Calu3 (cell line): ENCODE measurements around the gene TMEM86B. TPM values are rescaled to one million over a fixed set of nuclear protein-coding genes. Genes with fewer than 3 reads are reported as not detected.

Experiments used
- BruUV-seq: library from RNA; stranded (reverse); fragments of 400-500 nt; replicated peaks from 2 replicates; lab custom pipeline; 2021; lab: Mats Ljungman, UMichigan
- CTCF ChIA-PET: fragments of 300-600 bp; sonication (Branson Sonifier 250); formaldehyde crosslinking; loops from one replicate; lab custom pipeline; 2022; ENCODE audit warnings: antibody characterized with exemption; lab: Charles Lee
- DNase-seq: peaks from one replicate; pipeline ENCODE4 v3.0.0; 2022
- H3K27ac Mint-ChIP-seq: one replicate; pipeline ENCODE4 v1.8.0; 2022; ENCODE audit warnings: mixed read lengths; ENCODE audit not compliant: unreplicated experiment
- H3K27me3 Mint-ChIP-seq: one replicate; pipeline ENCODE4 v1.8.0; 2022; ENCODE audit warnings: mixed read lengths; ENCODE audit not compliant: unreplicated experiment
- H3K36me3 Mint-ChIP-seq: one replicate; pipeline ENCODE4 v1.8.0; 2022; ENCODE audit warnings: mild to moderate bottlenecking, moderate library complexity, mixed read lengths; ENCODE audit not compliant: insufficient read depth, unreplicated experiment
- H3K4me1 Mint-ChIP-seq: one replicate; pipeline ENCODE4 v1.8.0; 2022; ENCODE audit warnings: mild to moderate bottlenecking, low read depth, mixed read lengths; ENCODE audit not compliant: unreplicated experiment
- H3K4me3 Mint-ChIP-seq: one replicate; pipeline ENCODE4 v1.8.0; 2022; ENCODE audit warnings: mild to moderate bottlenecking, low read depth, moderate library complexity, mixed read lengths; ENCODE audit not compliant: unreplicated experiment
- H3K9me3 Mint-ChIP-seq: one replicate; pipeline ENCODE4 v1.8.0; 2022; ENCODE audit warnings: low read depth, mixed read lengths; ENCODE audit not compliant: unreplicated experiment
- intact Hi-C: fragments of 100-400 bp; cut with micrococcal nuclease; formaldehyde crosslinking; loops from one replicate; pipeline ENCODE4 v1.10.0; 2022; ENCODE audit not compliant: unreplicated experiment
- total RNA-seq: library from RNA; stranded (reverse); gene quantifications from 2 replicates; pipeline ENCODE4 v1.2.3, GENCODE V29; 2022
- TF ChIP-seq, protein P1 (sequence below): fragments of 200-600 bp; IDR thresholded peaks from one replicate; pipeline ENCODE4 v1.8.0; 2022; ENCODE audit warnings: antibody characterized with exemption; ENCODE audit not compliant: unreplicated experiment

TMEM86B gene
- total RNA-seq, 1 experiment from 2014 or later: 14.3 TPM

GRCh38 chr19:55273978-55274707 lies 45.6 kb upstream of the TMEM86B start:
- Mint-ChIP-seq H3K4me1 (no peaks in the 10 kb centered on the region), H3K27me3 (no peaks in the 10 kb centered on the region), H3K9me3 (no peaks in the 10 kb centered on the region), H3K36me3 (peaks cover 55% of the 10 kb centered on the region), H3K4me3 (no peak overlapping the region), H3K27ac (no peak overlapping the region)
- no TSS peak for BruUV-seq
- TF ChIP-seq, protein P1, sequence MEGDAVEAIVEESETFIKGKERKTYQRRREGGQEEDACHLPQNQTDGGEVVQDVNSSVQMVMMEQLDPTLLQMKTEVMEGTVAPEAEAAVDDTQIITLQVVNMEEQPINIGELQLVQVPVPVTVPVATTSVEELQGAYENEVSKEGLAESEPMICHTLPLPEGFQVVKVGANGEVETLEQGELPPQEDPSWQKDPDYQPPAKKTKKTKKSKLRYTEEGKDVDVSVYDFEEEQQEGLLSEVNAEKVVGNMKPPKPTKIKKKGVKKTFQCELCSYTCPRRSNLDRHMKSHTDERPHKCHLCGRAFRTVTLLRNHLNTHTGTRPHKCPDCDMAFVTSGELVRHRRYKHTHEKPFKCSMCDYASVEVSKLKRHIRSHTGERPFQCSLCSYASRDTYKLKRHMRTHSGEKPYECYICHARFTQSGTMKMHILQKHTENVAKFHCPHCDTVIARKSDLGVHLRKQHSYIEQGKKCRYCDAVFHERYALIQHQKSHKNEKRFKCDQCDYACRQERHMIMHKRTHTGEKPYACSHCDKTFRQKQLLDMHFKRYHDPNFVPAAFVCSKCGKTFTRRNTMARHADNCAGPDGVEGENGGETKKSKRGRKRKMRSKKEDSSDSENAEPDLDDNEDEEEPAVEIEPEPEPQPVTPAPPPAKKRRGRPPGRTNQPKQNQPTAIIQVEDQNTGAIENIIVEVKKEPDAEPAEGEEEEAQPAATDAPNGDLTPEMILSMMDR: no peak
- intact Hi-C loops: no loop called here
- no peak for DNase-seq
- CTCF ChIA-PET: no interaction called here

DNA sequence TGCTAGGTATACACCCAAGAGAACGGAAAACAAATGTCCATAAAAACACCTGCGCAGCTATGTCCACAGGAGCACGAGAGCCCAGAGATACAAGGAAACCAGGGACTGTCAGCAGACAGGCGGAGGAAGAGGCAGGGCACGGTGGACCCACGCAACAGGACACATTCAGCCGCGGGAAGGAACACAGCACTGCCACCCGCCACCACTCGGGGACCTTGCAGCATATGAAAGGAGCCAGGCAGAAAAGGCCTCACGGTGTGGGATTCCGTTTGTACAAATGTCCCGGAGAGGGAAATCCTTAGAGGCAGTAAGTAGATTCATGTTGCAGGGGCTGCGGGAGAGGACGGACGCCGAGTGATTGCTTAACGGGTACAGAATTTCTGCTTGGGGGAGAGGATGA lies 43.6 kb upstream of the TMEM86B start:
- no peak for DNase-seq
- no peaks in the 10 kb centered on the region for H3K4me1 Mint-ChIP-seq
- H3K9me3 Mint-ChIP-seq: no peaks in the 10 kb centered on the region
- H3K36me3 Mint-ChIP-seq: peaks cover 37% of the 10 kb centered on the region
- no peaks in the 10 kb centered on the region for H3K27me3 Mint-ChIP-seq
- no TSS peak for BruUV-seq
- CTCF ChIA-PET: no interaction called here
- no peak overlapping the region for H3K27ac Mint-ChIP-seq
- no peak overlapping the region for H3K4me3 Mint-ChIP-seq
- intact Hi-C loops: no loop called here
- TF ChIP-seq, protein P1: no peak

- no peak overlapping the region for H3K27ac Mint-ChIP-seq
- BruUV-seq: no TSS peak
- intact Hi-C loops: no loop called here
- H3K4me3 Mint-ChIP-seq: no peak overlapping the region
- no peaks in the 10 kb centered on the region for H3K27me3 Mint-ChIP-seq
- H3K9me3 Mint-ChIP-seq: peaks cover 7% of the 10 kb centered on the region
- no peak for DNase-seq
- peaks cover 38% of the 10 kb centered on the region for H3K36me3 Mint-ChIP-seq
- TF ChIP-seq, protein P1: no peak
- H3K4me1 Mint-ChIP-seq: no peaks in the 10 kb centered on the region
- CTCF ChIA-PET: interaction anchor here (0.9 kb wide), 1 partner anchor 11 kb away, joined by 3 read pairs; the partner anchor contains the start of gene PPP6R1
These were observed 41.8 kb upstream of the TMEM86B start for GRCh38 chr19:55270172-55270942.

DNA sequence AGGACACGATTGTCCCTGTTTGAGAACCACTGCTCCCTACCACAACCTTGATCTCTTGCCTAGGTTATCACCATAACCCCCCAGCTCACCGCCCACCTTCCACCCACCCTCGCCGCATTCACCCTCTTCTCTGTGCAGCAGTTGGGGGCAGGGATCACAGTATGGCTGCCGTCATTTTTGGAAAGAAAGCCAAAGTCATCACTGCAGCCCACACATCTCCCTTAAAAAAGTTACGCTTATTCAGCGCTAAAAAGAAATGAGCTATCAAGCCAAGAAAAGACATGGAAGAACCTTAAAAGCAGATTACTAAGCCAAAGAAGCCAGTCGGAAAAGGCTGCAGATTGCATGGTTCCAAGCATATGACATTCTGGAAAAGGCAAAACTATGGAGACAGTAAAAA lies 40.7 kb upstream of the TMEM86B start:
- intact Hi-C loops: no loop called here
- peaks cover 7% of the 10 kb centered on the region for H3K9me3 Mint-ChIP-seq
- CTCF ChIA-PET: interaction anchor here (0.9 kb wide), 1 partner anchor 10 kb away, joined by 3 read pairs; the partner anchor contains the start of gene PPP6R1
- TF ChIP-seq, protein P1: no peak
- no peak for DNase-seq
- no TSS peak for BruUV-seq
- no peaks in the 10 kb centered on the region for H3K4me1 Mint-ChIP-seq
- no peak overlapping the region for H3K4me3 Mint-ChIP-seq
- no peaks in the 10 kb centered on the region for H3K27me3 Mint-ChIP-seq
- no peak overlapping the region for H3K27ac Mint-ChIP-seq
- H3K36me3 Mint-ChIP-seq: peaks cover 43% of the 10 kb centered on the region
